Mucosa of descending colon (tissue), 3 donors: ENCODE results near the gene ADAMTS18. TPM values are rescaled to one million over a fixed set of nuclear protein-coding genes. Genes with fewer than 3 reads are reported as not detected.

Experiments
- ATAC-seq: fragments of 200-7000 bp; cut with Tn5 transposase; one replicate; pipeline ENCODE4 v1.9.1; 2020; ENCODE audit warnings: mild to moderate bottlenecking, moderate library complexity
- DNase-seq, 3 donors: peaks; one replicate each; pipeline ENCODE4 v3.0.0-alpha.2; 2020
- H3K36me3 ChIP-seq: fragments of 200-600 bp; one replicate; pipeline ENCODE4 v1.8.0; 2021; ENCODE audit warnings: low read depth, mild to moderate bottlenecking
- H3K4me1 ChIP-seq: fragments of 200-600 bp; one replicate; pipeline ENCODE4 v1.8.0; 2021; ENCODE audit warnings: low read depth, mild to moderate bottlenecking
- H3K4me3 ChIP-seq: fragments of 200-600 bp; one replicate; pipeline ENCODE4 v1.8.0; 2021; ENCODE audit warnings: mild to moderate bottlenecking
- H3K9me3 ChIP-seq: fragments of 200-600 bp; one replicate; pipeline ENCODE4 v1.8.0; 2021; ENCODE audit warnings: mild to moderate bottlenecking
- intact Hi-C, 2 donors: fragments of 100-400 bp; cut with DNase I in 1 of 2; cut with micrococcal nuclease in 1 of 2; formaldehyde crosslinking; loops; one replicate each; pipeline versions ENCODE4 v1.11.0 to v1.11.1; 2022; cut with DNase I, micrococcal nuclease
- total RNA-seq, 3 donors: library from RNA; stranded (reverse); fragmentation: NEBNext Ultra II Directional in 2 of 3; extraction: Animal tissue kit (Norgen Biotek cat#: 25700) in 2 of 3; gene quantifications; one replicate each; pipeline versions ENCODE4 v1.2.1 to v1.2.4, GENCODE V29; 2021 to 2023
- TF ChIP-seq, protein P1 (sequence below): fragments of 200-600 bp; IDR thresholded peaks from one replicate; pipeline ENCODE4 v1.8.0; 2022; ENCODE audit warnings: antibody characterized with exemption, mild to moderate bottlenecking
- donor health status: DM: no; HTN: no; CAD: no; lungs with moderate emphysema.
- donor health status: DM: no; HTN: no; CAD: no.
- donor health status: DM: no; HTN: yes; CAD: no.

Gene ADAMTS18
- total RNA-seq, 3 donors from 2014 or later: 0.20 to 0.22 TPM; not detected in 1

DNA sequence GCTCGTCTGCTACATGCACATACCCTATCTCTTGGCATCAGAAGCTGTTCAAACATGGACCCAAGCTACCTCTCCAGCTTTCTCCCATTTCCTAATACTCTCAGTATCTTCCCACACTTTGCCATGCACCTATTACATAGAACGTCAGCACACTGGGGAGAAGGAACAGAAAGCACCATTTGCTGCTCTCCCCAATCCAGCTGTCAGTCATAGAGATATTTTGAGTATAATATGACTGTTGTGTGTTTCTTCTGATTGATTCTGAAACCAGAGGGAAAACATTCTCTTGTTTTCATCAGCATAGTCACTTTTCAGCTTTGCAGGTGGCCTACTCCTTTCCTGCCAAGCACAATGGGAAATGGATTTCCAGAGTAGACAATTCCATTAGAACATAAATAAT lies 107.1 kb downstream of the ADAMTS18 start:
- Histone ChIP-seq H3K36me3 (no peaks in the 10 kb centered on the region), H3K4me3 (no peak overlapping the region), H3K9me3 (no peaks in the 10 kb centered on the region), H3K4me1 (no peaks in the 10 kb centered on the region)
- DNase-seq (no peak), ATAC-seq (no peak)
- intact Hi-C loops: no loop called here
- TF ChIP-seq, protein P1, sequence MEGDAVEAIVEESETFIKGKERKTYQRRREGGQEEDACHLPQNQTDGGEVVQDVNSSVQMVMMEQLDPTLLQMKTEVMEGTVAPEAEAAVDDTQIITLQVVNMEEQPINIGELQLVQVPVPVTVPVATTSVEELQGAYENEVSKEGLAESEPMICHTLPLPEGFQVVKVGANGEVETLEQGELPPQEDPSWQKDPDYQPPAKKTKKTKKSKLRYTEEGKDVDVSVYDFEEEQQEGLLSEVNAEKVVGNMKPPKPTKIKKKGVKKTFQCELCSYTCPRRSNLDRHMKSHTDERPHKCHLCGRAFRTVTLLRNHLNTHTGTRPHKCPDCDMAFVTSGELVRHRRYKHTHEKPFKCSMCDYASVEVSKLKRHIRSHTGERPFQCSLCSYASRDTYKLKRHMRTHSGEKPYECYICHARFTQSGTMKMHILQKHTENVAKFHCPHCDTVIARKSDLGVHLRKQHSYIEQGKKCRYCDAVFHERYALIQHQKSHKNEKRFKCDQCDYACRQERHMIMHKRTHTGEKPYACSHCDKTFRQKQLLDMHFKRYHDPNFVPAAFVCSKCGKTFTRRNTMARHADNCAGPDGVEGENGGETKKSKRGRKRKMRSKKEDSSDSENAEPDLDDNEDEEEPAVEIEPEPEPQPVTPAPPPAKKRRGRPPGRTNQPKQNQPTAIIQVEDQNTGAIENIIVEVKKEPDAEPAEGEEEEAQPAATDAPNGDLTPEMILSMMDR: no peak

DNA sequence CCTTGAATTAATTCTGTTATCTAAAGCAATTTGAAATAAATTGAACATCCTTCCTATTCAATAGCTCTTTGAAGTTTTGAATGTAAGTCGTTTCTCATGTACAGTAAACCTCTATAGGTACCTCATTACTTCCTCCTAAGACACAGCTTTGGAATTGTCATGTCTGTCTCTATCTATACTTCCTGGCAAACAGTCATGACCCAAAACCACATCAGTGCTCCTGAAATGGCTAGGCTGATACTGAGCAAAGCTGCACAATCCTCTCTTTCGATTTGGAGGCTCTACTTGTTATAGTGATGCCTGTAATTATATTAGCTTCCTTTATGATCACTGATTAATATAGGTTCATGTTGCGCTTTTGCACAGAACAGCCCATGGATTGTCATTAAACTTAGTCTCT lies 110.1 kb downstream of the ADAMTS18 start:
- DNase-seq: no peak
- no peaks in the 10 kb centered on the region for H3K36me3 ChIP-seq
- intact Hi-C loops: no loop called here
- TF ChIP-seq, protein P1: no peak
- H3K4me3 ChIP-seq: no peak overlapping the region
- no peaks in the 10 kb centered on the region for H3K9me3 ChIP-seq
- no peaks in the 10 kb centered on the region for H3K4me1 ChIP-seq
- no peak for ATAC-seq

DNA sequence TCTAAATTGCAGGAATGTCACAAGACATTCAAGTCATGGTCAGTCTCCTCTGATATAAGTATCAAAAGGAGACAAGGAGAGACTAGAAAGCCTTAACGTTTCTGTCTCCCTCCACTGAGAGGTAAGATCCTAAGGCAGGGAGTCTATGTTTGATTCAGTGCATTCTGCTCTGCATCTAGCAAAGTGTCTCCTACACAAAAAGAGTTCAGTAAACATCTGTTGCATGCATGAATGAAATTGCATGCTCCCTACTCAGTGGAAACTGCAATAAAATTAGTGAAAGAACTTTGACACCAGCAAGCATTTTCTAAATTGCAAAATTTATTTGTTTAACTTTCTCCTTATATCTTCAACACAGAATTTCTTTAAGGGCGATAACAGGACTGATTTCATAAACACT lies 111.1 kb downstream of the ADAMTS18 start:
- no peak for DNase-seq
- no peak for ATAC-seq
- Histone ChIP-seq H3K9me3 (no peaks in the 10 kb centered on the region), H3K36me3 (no peaks in the 10 kb centered on the region), H3K4me3 (no peak overlapping the region), H3K4me1 (no peaks in the 10 kb centered on the region)
- TF ChIP-seq, protein P1: no peak
- intact Hi-C loops: no loop called here

DNA sequence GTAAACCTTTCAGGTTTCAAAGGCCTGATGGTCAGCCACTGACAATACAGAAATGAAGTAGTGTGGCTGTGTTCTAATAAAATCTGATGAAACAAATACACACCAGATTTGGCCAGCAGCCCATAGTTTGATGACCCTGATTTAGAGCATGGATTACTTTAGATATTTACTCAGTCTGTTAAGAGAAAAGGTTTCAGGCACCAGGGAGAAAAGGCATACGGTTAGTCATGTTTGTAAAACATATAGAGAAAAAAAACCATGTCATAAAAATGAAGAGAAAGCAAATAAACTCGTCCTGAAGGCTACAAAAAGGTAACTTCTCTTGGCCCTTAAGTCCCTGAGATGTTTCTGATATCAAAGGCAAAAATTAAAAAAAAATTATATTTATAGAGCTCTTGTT lies 112.1 kb downstream of the ADAMTS18 start:
- intact Hi-C loops: no loop called here
- DNase-seq (peak in 1 of 3 donors; percentile 21), ATAC-seq (peak; percentile 41)
- Histone ChIP-seq H3K4me3 (no peak overlapping the region), H3K36me3 (no peaks in the 10 kb centered on the region), H3K4me1 (no peaks in the 10 kb centered on the region), H3K9me3 (no peaks in the 10 kb centered on the region)
- TF ChIP-seq, protein P1: no peak

DNA sequence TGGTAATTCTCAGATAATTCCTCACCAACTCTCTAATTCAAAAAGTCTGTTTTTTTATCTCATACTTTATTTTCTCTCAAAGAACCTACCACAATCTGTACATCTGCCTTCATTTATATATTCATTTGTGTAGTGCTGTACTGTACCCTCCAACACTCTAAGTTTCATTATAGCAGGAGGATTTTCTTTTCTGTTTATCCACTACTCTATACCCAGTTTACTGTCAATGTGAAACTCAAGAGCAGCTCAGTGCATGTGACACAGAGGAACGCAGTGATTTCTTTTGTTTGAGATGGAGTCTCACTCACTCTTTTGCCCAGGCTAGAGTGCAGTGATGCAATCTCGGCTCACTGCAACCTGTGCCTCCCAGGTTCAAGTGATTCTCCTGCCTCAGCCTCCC lies 117.8 kb downstream of the ADAMTS18 start:
- no peak overlapping the region for H3K4me3 ChIP-seq
- no peaks in the 10 kb centered on the region for H3K36me3 ChIP-seq
- H3K4me1 ChIP-seq: no peaks in the 10 kb centered on the region
- ATAC-seq: no peak
- TF ChIP-seq, protein P1: no peak
- DNase-seq: no peak
- intact Hi-C loops: no loop called here
- H3K9me3 ChIP-seq: no peaks in the 10 kb centered on the region

DNA sequence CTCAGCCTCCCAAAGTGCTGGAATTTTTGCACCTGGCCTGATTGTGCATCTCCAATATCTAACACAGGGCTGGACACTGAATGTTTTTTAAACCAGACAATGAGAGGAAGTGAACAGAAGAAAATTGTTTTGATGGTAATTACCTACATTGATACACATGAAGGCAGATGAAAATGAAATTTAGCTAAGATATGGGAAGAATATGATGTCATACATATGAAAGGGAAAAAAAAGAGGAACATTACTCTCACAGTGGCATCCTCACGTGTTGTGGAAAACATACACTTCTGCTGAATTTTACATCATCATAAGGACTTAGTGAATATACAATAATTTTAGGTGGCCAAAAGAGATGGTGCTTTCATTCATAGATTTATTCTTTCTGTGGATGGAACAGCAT lies 124.0 kb downstream of the ADAMTS18 start:
- H3K9me3 ChIP-seq: no peaks in the 10 kb centered on the region

More for the DNA sequence above, 124.0 kb downstream of the ADAMTS18 start:
- TF ChIP-seq, protein P1: no peak
- Histone ChIP-seq H3K36me3 (no peaks in the 10 kb centered on the region), H3K4me3 (no peak overlapping the region), H3K4me1 (no peaks in the 10 kb centered on the region)
- no peak for DNase-seq
- intact Hi-C loops: no loop called here
- no peak for ATAC-seq
